Measurements from ENCODE around the gene MYL11. TPM values are rescaled to one million over a fixed set of nuclear protein-coding genes. Genes with fewer than 3 reads are reported as not detected.
A peak's percentile ranks its signal among the peaks of the same experiment; 100 is the strongest.

Gene MYL11
- total RNA-seq, 1 donor from 2014 or later: not detected

DNA sequence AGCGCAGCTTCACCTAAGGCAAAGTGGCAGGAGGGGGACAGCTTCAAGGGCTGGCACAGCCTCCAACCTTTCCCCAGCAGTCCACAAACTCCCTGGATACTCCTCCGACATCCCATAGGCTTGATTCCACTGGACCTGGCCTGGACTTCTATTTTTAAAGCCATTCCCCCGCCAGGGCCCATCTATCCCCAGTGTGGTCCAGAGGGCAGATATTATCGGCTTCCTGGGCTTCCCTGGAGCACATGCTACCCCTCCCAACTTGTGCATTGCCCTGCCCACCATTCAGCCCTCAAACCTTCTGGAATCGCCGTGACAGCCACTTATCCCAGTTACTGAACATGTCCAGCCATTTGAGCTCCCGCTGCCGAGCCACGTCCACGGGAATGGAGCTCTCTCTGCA is 9.4 kb upstream of the MYL11 start:
- Histone ChIP-seq H3K4me3 (ENCODE audit: insufficient read depth, low read depth, low read length) (no peak overlapping the region), H3K27me3 (ENCODE audit: insufficient read depth, low read length) (no peaks in the 10 kb centered on the region), H3K27ac (ENCODE audit: low read depth, low read length) (no peak overlapping the region), H3K9ac (ENCODE audit: low read length) (no peak overlapping the region), H3K4me1 (ENCODE audit: insufficient read depth, low read length) (peaks cover 15% of the 10 kb centered on the region), H4K20me1 (ENCODE audit: insufficient read depth, low read length) (peaks cover 85% of the 10 kb centered on the region), H3K79me2 (ENCODE audit: insufficient read depth, low read length) (peaks cover 92% of the 10 kb centered on the region), H3K4me2 (ENCODE audit: low read length) (no peak overlapping the region), H3K9me3 (ENCODE audit: insufficient read depth, low read depth, low read length) (no peaks in the 10 kb centered on the region), H2AFZ (ENCODE audit: low read depth, low read length) (no peak overlapping the region), H3K36me3 (ENCODE audit: insufficient read depth, low read length) (peaks cover 15% of the 10 kb centered on the region)
- Mint-ChIP-seq H3K9me3 (ENCODE audit: unreplicated experiment) (no peaks in the 10 kb centered on the region), H3K27ac (ENCODE audit: unreplicated experiment) (no peak overlapping the region), H3K27me3 (ENCODE audit: low read depth, unreplicated experiment) (no peaks in the 10 kb centered on the region), H3K36me3 (ENCODE audit: low read depth, unreplicated experiment) (peaks cover 20% of the 10 kb centered on the region), H3K4me1 (ENCODE audit: low read depth, unreplicated experiment) (peaks cover 21% of the 10 kb centered on the region), H3K4me3 (ENCODE audit: unreplicated experiment) (no peak overlapping the region)
- TF ChIP-seq EZH2 (IDR thresholded peaks at IDR 0.05; ENCODE audit: insufficient read depth, low read length): no peak
- TF ChIP-seq, protein P1, sequence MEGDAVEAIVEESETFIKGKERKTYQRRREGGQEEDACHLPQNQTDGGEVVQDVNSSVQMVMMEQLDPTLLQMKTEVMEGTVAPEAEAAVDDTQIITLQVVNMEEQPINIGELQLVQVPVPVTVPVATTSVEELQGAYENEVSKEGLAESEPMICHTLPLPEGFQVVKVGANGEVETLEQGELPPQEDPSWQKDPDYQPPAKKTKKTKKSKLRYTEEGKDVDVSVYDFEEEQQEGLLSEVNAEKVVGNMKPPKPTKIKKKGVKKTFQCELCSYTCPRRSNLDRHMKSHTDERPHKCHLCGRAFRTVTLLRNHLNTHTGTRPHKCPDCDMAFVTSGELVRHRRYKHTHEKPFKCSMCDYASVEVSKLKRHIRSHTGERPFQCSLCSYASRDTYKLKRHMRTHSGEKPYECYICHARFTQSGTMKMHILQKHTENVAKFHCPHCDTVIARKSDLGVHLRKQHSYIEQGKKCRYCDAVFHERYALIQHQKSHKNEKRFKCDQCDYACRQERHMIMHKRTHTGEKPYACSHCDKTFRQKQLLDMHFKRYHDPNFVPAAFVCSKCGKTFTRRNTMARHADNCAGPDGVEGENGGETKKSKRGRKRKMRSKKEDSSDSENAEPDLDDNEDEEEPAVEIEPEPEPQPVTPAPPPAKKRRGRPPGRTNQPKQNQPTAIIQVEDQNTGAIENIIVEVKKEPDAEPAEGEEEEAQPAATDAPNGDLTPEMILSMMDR (IDR thresholded peaks at IDR 0.05; ENCODE audit: insufficient read depth, low read depth, low read length): no peak
- no peak for FAIRE-seq
- no peak for DNase-seq (ENCODE audit: low read depth)

DNA sequence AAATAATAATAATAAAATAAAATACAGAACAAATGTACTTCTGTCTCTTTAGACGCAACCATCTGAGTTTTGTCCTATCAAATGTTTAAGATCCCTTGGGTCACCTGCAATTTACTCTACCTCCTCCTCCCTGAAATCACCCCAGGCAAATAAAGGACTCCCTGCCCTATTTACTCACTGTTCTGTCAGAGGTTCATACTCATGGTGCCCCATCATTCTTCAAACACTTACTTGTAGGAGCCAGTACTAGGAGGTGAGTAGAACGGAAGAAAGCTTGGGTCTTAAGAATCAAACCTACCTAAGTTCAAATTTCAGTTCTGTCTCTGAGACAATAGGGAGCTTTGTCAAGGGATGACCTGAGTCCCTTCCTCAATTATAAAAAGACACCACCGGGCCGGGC is 8.1 kb upstream of the MYL11 start:
- H3K36me3 ChIP-seq (ENCODE audit: insufficient read depth, low read length): peaks cover 15% of the 10 kb centered on the region
- H3K9me3 ChIP-seq (ENCODE audit: insufficient read depth, low read depth, low read length): no peaks in the 10 kb centered on the region
- no peak overlapping the region for H3K27ac ChIP-seq (ENCODE audit: low read depth, low read length)
- peaks cover 20% of the 10 kb centered on the region for H3K4me1 ChIP-seq (ENCODE audit: insufficient read depth, low read length)
- no peak for TF ChIP-seq EZH2 (IDR thresholded peaks at IDR 0.05; ENCODE audit: insufficient read depth, low read length)
- TF ChIP-seq, protein P1 (IDR thresholded peaks at IDR 0.05; ENCODE audit: insufficient read depth, low read depth, low read length): no peak
- H3K27me3 ChIP-seq (ENCODE audit: insufficient read depth, low read length): no peaks in the 10 kb centered on the region
- FAIRE-seq (no peak), DNase-seq (ENCODE audit: low read depth) (no peak)
- no peak overlapping the region for H3K4me3 ChIP-seq (ENCODE audit: insufficient read depth, low read depth, low read length)
- no peaks in the 10 kb centered on the region for H3K27me3 Mint-ChIP-seq (ENCODE audit: low read depth, unreplicated experiment)
- H2AFZ ChIP-seq (ENCODE audit: low read depth, low read length): no peak overlapping the region
- peaks cover 16% of the 10 kb centered on the region for H3K36me3 Mint-ChIP-seq (ENCODE audit: low read depth, unreplicated experiment)
- no peaks in the 10 kb centered on the region for H3K9me3 Mint-ChIP-seq (ENCODE audit: unreplicated experiment)
- H3K79me2 ChIP-seq (ENCODE audit: insufficient read depth, low read length): peaks cover 81% of the 10 kb centered on the region
- H3K4me1 Mint-ChIP-seq (ENCODE audit: low read depth, unreplicated experiment): peaks cover 23% of the 10 kb centered on the region
- H3K9ac ChIP-seq (ENCODE audit: low read length): no peak overlapping the region
- peak overlapping the region; percentile 88 for H3K4me3 Mint-ChIP-seq (ENCODE audit: unreplicated experiment)
- peaks cover 74% of the 10 kb centered on the region for H4K20me1 ChIP-seq (ENCODE audit: insufficient read depth, low read length)
- H3K27ac Mint-ChIP-seq (ENCODE audit: unreplicated experiment): no peak overlapping the region
- peak overlapping the region; percentile 99 for H3K4me2 ChIP-seq (ENCODE audit: low read length)

DNA sequence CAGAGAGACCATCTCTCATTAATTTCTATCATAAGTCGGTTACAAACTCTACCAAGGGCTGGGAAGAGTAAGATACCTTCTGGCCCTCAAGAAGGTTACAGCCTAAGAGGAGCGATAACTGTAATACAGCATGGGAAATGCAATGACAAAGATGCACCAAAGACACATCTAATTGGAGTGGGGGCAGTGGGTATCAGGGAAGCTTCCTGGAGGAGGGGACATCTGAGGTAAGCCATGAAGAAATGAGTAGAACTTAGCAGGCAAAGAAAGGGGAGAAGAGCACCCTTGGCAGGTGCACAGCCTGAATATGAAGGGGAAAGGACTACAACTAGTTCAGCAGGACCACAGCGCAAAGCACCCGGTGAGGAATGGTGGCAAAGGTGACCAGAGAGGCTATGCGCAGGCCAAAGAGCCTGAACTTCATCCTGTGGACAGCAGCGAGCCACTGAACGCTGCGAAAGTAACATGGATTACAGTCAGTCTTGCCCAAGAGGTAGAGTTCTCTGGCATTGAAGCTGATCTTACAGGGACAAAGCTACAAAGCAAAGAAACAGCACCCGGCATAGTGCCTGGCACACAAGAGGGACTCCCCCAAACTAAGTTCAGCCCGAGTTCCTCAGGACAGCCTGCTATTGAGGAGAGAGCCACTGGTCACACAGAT is 7.1 kb upstream of the MYL11 start:
- H3K4me2 ChIP-seq (ENCODE audit: low read length): peak overlapping the region; percentile 99
- Mint-ChIP-seq H3K4me1 (ENCODE audit: low read depth, unreplicated experiment) (peaks cover 26% of the 10 kb centered on the region), H3K27me3 (ENCODE audit: low read depth, unreplicated experiment) (no peaks in the 10 kb centered on the region), H3K27ac (ENCODE audit: unreplicated experiment) (no peak overlapping the region), H3K36me3 (ENCODE audit: low read depth, unreplicated experiment) (peaks cover 13% of the 10 kb centered on the region), H3K4me3 (ENCODE audit: unreplicated experiment) (peak overlapping the region; percentile 88), H3K9me3 (ENCODE audit: unreplicated experiment) (no peaks in the 10 kb centered on the region)
- H3K79me2 ChIP-seq (ENCODE audit: insufficient read depth, low read length): peaks cover 75% of the 10 kb centered on the region
- no peaks in the 10 kb centered on the region for H3K27me3 ChIP-seq (ENCODE audit: insufficient read depth, low read length)
- peaks cover 12% of the 10 kb centered on the region for H3K36me3 ChIP-seq (ENCODE audit: insufficient read depth, low read length)
- H3K9ac ChIP-seq (ENCODE audit: low read length): peak overlapping the region; percentile 85
- H3K27ac ChIP-seq (ENCODE audit: low read depth, low read length): peak overlapping the region; percentile 41
- peak overlapping the region; percentile 76 for H3K4me3 ChIP-seq (ENCODE audit: insufficient read depth, low read depth, low read length)
- H2AFZ ChIP-seq (ENCODE audit: low read depth, low read length): no peak overlapping the region
- no peak for TF ChIP-seq EZH2 (IDR thresholded peaks at IDR 0.05; ENCODE audit: insufficient read depth, low read length)
- TF ChIP-seq, protein P1 (IDR thresholded peaks at IDR 0.05; ENCODE audit: insufficient read depth, low read depth, low read length): no peak
- H3K4me1 ChIP-seq (ENCODE audit: insufficient read depth, low read length): peaks cover 20% of the 10 kb centered on the region
- H3K9me3 ChIP-seq (ENCODE audit: insufficient read depth, low read depth, low read length): no peaks in the 10 kb centered on the region
- FAIRE-seq (no peak), DNase-seq (ENCODE audit: low read depth) (no peak)
- peaks cover 70% of the 10 kb centered on the region for H4K20me1 ChIP-seq (ENCODE audit: insufficient read depth, low read length)
